NOMO-1 treated with dmso at 0.1 percent for 144 hours (cell line): ENCODE results near the gene GNAS.
"Not testable (repeated sequence)": the region's sequence is repeated elsewhere in the genome, so short reads cannot be mapped to it uniquely, and the experiment has no call there.

Experiments
- DNase-seq: peaks from one replicate; lab custom pipeline; 2025; ENCODE audit not compliant: unreplicated experiment; lab: John Stamatoyannopoulos, UW

Gene GNAS

DNA sequence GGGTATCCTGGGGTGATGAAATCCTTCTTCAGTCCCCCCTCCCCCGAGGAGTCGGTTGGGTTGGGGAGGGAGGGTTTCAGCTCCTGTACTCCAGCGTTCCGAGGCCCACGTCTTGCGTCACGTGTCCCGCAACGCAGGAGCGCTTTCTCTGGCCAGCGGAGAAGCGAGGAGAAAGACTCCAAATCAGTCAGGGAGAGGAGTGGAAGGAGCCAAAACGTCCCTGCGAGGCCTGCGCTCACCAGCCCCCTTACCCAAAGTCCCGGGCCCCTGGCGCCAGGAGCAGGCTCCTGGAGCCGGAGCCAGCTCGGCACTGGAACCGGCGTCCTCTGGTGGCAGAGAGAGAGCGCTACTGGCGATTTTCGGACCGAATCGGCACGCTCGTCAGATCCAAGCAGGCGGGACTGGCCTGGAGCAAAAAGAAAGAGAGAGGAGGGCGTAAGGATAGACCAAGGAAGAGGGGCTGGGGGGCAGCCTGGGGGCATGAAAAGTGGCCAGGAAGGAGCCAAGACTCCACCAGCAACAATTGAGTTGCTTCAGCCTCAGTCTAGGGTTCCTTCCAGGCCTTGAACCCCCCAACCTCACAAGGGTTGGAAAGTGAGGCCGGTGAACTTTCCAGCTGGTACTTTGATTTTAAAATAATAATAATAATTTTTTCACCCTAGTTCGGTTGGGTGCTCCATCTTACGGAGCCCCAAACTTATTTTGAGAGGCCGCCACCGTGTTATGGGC is at the start of gene GNAS:
TSS of gene GNAS (plus strand) at position 174 of the 729 bp plus-strand sequence.
- no peak for DNase-seq

- no peak for DNase-seq
These were observed 49.0 kb upstream of the GNAS start for GRCh38 chr20:58803533-58803932.

GRCh38 chr20:58807801-58808200 is 44.7 kb upstream of the GNAS start:
- no peak for DNase-seq

DNA sequence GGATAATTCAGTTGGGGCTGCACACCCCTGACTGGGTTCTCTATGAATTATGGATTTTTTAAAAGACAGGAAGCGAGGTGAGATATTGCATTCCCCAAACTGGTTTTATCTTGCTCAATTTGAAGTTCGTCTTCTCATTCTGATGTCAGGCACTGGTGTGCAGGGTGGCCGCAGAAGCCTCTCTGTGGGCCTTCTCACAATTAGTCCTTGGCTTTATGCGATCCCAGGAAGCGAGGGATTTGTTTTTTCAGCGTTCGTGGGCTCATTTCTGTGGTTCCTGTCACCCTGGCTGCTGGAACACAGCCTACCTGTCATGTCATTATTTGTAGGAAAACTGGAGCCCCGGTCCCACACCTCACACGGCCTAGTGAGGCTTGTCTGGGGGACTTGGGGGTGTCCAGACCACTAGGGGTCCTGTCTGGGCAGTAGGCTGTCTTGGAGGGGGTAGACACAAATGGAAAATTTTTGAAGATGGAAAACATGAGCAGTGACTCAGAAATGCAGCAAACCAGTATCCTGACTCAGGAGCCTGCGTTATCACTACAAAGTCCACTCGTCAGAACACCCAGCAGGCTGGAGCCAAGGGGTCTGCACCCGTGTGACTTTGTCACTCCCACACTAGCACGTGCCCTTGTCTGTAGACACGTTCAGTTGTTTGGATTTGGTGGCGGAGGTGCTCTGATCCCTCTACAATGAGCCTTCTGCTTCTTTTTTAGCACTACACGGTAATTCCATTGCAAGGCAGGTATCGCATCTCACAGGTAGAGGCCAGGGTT is 44.1 kb upstream of the GNAS start:
- no peak for DNase-seq

DNA sequence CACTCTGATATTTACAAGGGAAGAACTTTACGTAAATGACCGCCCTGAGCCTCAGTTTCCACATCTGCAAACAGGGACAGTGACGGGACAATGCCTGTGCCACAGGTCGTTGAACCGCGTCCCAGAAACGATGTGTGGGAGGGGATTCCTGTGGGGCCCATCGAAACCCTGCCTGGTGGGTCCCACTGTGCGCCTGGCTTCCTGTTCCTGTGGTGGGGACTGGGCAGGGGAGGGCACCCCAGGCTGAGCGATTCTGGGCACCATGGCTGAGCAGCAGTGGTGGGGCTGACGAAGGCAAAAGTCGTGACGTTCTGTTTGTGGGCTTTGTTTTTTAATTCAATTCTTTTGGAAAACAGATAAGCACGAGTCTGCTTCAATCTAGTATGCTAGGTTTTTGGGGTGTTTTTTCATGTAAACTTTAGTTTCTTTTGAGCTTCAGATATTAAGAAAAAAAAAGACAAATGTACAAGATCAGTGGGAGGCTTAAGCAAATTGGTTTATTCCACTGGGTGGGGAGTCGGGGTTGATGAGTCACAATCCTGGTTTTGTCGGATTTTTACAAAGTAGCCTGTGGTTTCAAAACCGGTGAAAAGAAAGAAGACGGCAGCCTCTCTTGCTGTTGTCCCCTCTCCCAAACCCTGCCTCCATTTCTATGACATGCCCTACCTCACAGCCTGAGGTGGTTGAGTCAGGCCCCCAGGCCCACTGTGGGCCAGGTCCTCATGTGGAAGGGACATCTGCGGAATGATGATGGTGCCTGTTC is 42.2 kb upstream of the GNAS start:
- no peak for DNase-seq

GRCh38 chr20:58810879-58811250 is 41.7 kb upstream of the GNAS start:
- no peak for DNase-seq

DNA sequence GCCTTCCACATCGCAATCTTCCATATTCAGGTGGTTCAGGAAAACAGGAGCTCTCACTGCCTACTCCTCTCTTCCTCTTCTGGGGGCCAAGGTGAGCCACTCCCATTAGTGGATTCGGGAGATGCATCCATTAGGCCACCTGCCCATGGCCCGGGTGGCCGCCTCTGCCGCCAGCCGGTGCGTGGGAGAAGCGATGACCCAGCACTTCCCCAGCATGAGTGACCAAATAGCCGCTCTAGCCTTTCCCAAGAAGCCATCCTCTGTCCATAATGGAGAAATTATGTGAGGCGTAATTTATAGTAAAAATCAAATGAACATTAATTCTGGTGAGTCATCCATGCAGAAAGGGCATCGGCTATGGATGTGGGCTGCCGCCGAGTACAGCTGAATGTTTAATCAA is 41.2 kb upstream of the GNAS start:
- DNase-seq, result no peak

DNA sequence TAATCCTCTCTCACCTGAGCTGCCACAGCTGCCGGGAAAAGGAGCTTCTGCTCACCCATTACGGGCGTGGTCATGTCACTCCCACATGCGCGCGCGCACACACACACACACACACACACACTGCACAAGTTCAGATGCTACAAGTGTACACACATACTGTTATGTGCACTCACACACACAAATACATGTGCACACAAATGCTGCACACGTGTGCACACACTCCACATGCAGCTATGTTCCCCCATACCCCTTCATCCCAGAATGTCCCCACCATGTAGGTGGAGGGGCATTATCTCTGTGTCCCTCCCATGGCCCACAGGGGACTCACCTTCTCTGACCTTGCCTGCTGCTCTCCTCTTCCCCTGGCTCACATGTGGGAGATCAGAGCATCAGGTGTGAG is 39.1 kb upstream of the GNAS start:
- DNase-seq, result no peak

DNA sequence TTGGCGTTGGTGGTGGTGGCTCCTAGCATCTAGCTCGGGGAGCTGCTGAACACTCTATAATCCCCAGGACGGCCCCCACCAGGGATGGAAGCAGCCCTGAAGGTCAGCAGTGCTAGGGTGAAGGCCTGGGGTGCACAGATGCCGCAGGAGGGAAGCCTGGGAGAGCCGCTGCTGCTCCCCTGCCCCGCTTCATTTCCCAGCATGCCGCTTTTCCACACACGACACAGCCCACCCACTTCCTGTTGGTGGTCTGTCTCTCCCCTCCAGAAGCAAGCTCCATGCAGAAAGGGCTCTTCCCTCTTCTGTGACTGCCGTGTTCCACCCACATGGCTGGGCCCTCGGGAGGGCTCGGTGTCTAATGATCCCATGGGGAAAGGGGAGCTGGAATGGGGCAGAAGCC is 37.1 kb upstream of the GNAS start:
- DNase-seq, result no peak

GRCh38 chr20:58816051-58816450 is 36.5 kb upstream of the GNAS start:
- no peak for DNase-seq

GRCh38 chr20:58816957-58817651 is 35.4 kb upstream of the GNAS start:
- DNase-seq, result no peak

GRCh38 chr20:58817748-58818147 is 34.8 kb upstream of the GNAS start:
- DNase-seq, result no peak

DNA sequence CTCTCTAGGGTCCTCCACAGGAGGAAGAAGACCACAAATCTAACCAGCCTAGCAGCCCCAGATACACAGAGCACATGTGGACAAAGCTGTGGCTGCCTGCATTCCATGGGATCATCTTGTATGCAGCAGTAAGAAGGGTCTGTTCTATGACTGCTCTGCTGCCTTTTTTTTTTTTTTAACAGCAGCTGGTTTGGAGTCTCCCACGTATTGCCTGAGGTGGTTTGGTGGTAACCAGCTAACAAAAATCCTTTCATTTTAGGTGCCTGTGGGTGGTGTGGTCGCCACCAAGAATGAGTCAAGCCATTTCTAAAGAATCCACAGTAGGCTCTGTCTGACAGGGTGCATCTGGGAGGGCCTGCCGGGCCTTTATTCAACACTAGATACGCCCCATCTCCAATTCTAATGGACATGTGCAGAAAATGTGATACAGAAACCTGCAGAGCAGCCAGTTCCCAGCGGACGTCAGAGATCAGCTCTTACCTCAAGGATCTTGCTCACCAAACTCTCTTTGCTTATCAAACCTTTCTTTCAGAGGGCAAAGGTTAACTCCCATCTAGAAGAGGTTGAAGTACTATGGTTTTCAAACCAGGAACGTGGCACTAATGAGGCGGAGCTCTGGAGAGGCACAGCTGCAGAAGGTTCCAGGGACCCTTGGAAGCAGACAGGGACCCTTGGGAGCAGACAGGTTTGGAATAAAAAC is 33.8 kb upstream of the GNAS start:
- DNase-seq, result no peak

- no peak for DNase-seq
These were observed 32.6 kb upstream of the GNAS start for GRCh38 chr20:58819921-58820320.

DNA sequence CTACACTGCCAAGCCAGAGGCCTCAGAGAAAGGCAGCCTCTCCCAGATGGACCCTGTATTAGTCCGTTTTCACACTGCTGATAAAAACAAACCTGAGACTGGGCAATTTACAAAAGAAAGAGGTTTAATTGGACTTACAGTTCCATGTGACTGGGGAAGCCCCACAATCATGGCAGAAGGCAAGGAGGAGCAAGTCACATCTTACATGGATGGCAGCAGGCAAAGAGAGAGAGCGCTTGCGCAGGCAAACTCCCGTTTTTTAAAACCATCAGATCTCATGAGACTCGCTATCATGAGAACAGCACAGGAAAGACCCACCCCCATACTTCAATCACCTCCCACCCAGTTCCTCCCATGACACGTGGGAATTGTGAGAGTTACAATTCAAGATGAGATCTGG is 32.0 kb upstream of the GNAS start:
- not testable (repeated sequence) for DNase-seq

- DNase-seq, result no peak
These were observed 30.4 kb upstream of the GNAS start for GRCh38 chr20:58822149-58822548.

GRCh38 chr20:58822748-58823730 is 29.5 kb upstream of the GNAS start:
- no peak for DNase-seq

DNA sequence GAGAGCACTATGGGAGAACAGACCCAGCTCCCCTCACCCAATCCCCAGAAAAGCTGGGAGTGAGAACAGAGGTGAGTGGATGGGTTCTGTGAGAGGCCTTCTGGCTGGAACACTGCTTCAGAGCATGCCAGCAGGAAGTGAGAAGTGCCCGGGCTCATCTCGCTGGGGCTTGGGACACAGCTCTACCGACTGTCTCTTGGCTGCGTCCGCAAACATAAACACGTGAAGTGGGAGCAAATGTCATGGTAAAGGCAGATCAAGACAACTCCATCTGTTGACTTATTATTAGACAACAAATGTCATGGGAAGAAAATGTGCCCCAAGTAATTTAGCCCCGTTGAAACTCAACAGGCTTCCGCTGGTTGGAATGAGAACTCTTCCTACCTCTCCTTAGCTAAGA is 27.7 kb upstream of the GNAS start:
- no peak for DNase-seq

DNA sequence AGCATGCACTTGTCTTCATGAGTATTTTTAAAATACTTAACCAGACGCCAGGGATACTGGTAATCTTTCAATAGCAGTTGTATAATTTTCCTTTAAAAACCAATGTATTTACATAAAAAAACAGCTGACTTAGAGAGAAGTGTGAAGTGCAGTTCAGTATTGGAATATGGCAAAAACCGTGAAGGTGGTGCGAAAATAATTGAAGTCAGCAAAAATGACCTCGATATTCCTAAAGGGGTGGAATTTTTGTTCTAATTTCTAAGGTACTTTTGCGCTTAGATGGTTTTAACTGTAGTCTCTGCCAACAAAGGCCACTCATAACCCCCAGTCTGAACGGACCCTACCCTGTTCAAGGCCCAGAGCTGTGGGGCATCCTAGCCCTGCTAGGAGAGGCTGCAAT is 27.1 kb upstream of the GNAS start:
- DNase-seq, result no peak

DNA sequence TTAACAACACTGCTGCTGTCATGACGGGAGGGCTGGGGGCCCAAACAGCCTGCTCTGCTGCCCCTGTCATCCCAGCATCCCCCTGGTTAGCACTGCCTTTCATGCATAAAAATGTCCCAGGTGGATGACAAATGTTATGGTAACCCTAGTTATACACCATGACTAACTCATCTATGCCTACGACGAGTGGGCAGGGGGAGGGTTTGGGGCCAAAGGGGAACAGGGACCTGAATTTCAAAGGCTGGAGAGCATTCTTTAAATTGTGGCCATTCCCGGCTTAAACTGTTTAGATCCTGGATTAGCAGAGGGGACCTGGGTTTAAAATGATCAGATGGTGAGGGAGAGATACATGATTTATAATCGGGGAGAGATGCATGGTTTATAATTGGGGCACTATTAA is 26.2 kb upstream of the GNAS start:
- no peak for DNase-seq
